Thyroid gland (tissue), 4 donors: Measurements from ENCODE around the gene AGBL1. TPM values are rescaled to one million over a fixed set of nuclear protein-coding genes. Genes with fewer than 3 reads are reported as not detected.

Source experiments
- DNase-seq, 2 donors: peaks; one replicate each; pipeline ENCODE4 v3.0.0-alpha.2; 2019
- H3K27ac ChIP-seq, 3 donors: fragments of 200-600 bp; sonication (generic); 1 replicate in 2 of 3; 2 replicates in 1 of 3; pipeline ENCODE4 v1.5.1; 2016 to 2019; ENCODE audit warnings: mild to moderate bottlenecking in 1 of 3, moderate library complexity in 1 of 3
- H3K27me3 ChIP-seq: fragments of 200-600 bp; sonication (generic); one replicate; pipeline ENCODE4 v1.5.1; 2019
- H3K36me3 ChIP-seq, 2 donors: fragments of 200-600 bp; sonication (generic); one replicate each; pipeline ENCODE4 v1.5.1; 2016 to 2019
- H3K4me1 ChIP-seq, 2 donors: fragments of 200-600 bp; sonication (generic); one replicate each; pipeline ENCODE4 v1.5.1; 2017 to 2019
- H3K4me3 ChIP-seq, 3 donors: fragments of 200-600 bp; sonication (generic); replicated peaks in 1 of 3; 1 replicate in 2 of 3; 2 replicates in 1 of 3; pipeline ENCODE4 v1.5.1; 2016; ENCODE audit warnings: mild to moderate bottlenecking in 1 of 3
- H3K9me3 ChIP-seq: fragments of 200-600 bp; sonication (generic); one replicate; pipeline ENCODE4 v1.5.1; 2017
- CTCF ChIP-seq, 6 experiments: fragments of 200-600 bp in 3 of 6; fragments of 450-650 bp in 3 of 6; sonication (generic) in 3 of 6; IDR thresholded peaks; one replicate each; pipeline ENCODE4 v1.5.1; 2016 to 2019; ENCODE audit warnings: antibody characterized with exemption in 6 of 6, mild to moderate bottlenecking in 2 of 6, inconsistent platforms in 1 of 6, moderate library complexity in 1 of 6
- POLR2A ChIP-seq, 2 donors: fragments of 450-650 bp; IDR thresholded peaks; one replicate each; pipeline ENCODE4 v1.6.1; 2017; ENCODE audit warnings: antibody characterized with exemption in 2 of 2, mild to moderate bottlenecking in 2 of 2, moderate library complexity in 1 of 2
- WGBS, 2 donors: methylation state at CpG; one replicate each; pipeline ENCODE4 v1.1.5; 2017; 5-methylcytosine and 5-hydroxymethylcytosine counted together
- intact Hi-C: fragments of 100-400 bp; cut with DNase I; formaldehyde crosslinking; loops from one replicate; pipeline ENCODE4 v1.15.1; 2023
- total RNA-seq, 4 donors: library from RNA; depleted of rRNA; stranded (reverse); fragments of >200 nt; gene quantifications; one replicate each; pipeline ENCODE4 v1.2.3, GENCODE V29; 2016

The AGBL1 gene
- total RNA-seq, 4 donors from 2014 or later: not detected

- Histone ChIP-seq H3K4me3 (no peak overlapping the region), H3K9me3 (no peaks in the 10 kb centered on the region), H3K36me3 (no peaks in the 10 kb centered on the region), H3K27me3 (no peaks in the 10 kb centered on the region), H3K27ac (no peak overlapping the region), H3K4me1 (no peaks in the 10 kb centered on the region)
- intact Hi-C loops: no loop called here
- 83 to 89% methylated on average over 10 to 15 of the region's 21 CpGs for WGBS, 2 donors
- no peak for TF ChIP-seq CTCF (IDR thresholded peaks at IDR 0.05)
- no peak for TF ChIP-seq POLR2A (IDR thresholded peaks at IDR 0.05)
- no peak for DNase-seq
Observed at GRCh38 chr15:86572368-86572841, 492.7 kb downstream of the AGBL1 start.

- no peaks in the 10 kb centered on the region for H3K4me1 ChIP-seq
- no peak overlapping the region for H3K4me3 ChIP-seq
- no peak overlapping the region for H3K27ac ChIP-seq
- WGBS, 2 donors: 80 to 83% methylated on average over 3 of the region's 3 CpGs
- TF ChIP-seq CTCF (IDR thresholded peaks at IDR 0.05): no peak
- TF ChIP-seq POLR2A (IDR thresholded peaks at IDR 0.05): no peak
- intact Hi-C loops: no loop called here
- H3K36me3 ChIP-seq: no peaks in the 10 kb centered on the region
- DNase-seq: no peak
- no peaks in the 10 kb centered on the region for H3K9me3 ChIP-seq
- no peaks in the 10 kb centered on the region for H3K27me3 ChIP-seq
Observed at GRCh38 chr15:86573476-86573875, 493.8 kb downstream of the AGBL1 start.

GRCh38 chr15:86588413-86588812 lies 508.7 kb downstream of the AGBL1 start:
- Histone ChIP-seq H3K4me3 (no peak overlapping the region), H3K36me3 (no peaks in the 10 kb centered on the region), H3K4me1 (no peaks in the 10 kb centered on the region), H3K9me3 (no peaks in the 10 kb centered on the region), H3K27ac (no peak overlapping the region), H3K27me3 (no peaks in the 10 kb centered on the region)
- TF ChIP-seq POLR2A (IDR thresholded peaks at IDR 0.05) (no peak), CTCF (IDR thresholded peaks at IDR 0.05) (no peak)
- no peak for DNase-seq
- intact Hi-C loops: no loop called here
- 35% methylated on average over 2 of the region's 2 CpGs for WGBS, 2 donors

GRCh38 chr15:86590461-86590860 lies 510.8 kb downstream of the AGBL1 start:
- H3K4me1 ChIP-seq: no peaks in the 10 kb centered on the region
- no peak for DNase-seq
- TF ChIP-seq CTCF (IDR thresholded peaks at IDR 0.05): no peak
- WGBS, 2 donors: 77 to 80% methylated on average over 1 of the region's 1 CpG
- intact Hi-C loops: no loop called here
- H3K36me3 ChIP-seq: no peaks in the 10 kb centered on the region
- no peak overlapping the region for H3K27ac ChIP-seq
- no peak overlapping the region for H3K4me3 ChIP-seq
- H3K27me3 ChIP-seq: no peaks in the 10 kb centered on the region
- no peaks in the 10 kb centered on the region for H3K9me3 ChIP-seq

GRCh38 chr15:86591158-86591557 lies 511.5 kb downstream of the AGBL1 start:
- no peaks in the 10 kb centered on the region for H3K36me3 ChIP-seq
- no peak overlapping the region for H3K27ac ChIP-seq
- no peak for TF ChIP-seq POLR2A (IDR thresholded peaks at IDR 0.05)
- TF ChIP-seq CTCF (IDR thresholded peaks at IDR 0.05): no peak
- no peak for DNase-seq
- H3K4me1 ChIP-seq: no peaks in the 10 kb centered on the region
- H3K9me3 ChIP-seq: no peaks in the 10 kb centered on the region
- no peaks in the 10 kb centered on the region for H3K27me3 ChIP-seq
- 89 to 100% methylated on average over 1 of the region's 1 CpG for WGBS, 2 donors
- intact Hi-C loops: no loop called here
- H3K4me3 ChIP-seq: no peak overlapping the region
